Breast epithelium (tissue), 3 donors: ENCODE measurements around the gene PGM5.

Experiments
- CTCF ChIP-seq, 3 donors: fragments of 450-650 bp; IDR thresholded peaks; one replicate each; pipeline ENCODE4 v1.5.1; 2016 to 2017; ENCODE audit warnings: antibody characterized with exemption in 3 of 3, mild to moderate bottlenecking in 3 of 3, moderate library complexity in 3 of 3
- POLR2A ChIP-seq: fragments of 450-650 bp; IDR thresholded peaks from one replicate; pipeline ENCODE4 v1.6.1; 2016; ENCODE audit warnings: antibody characterized with exemption, mild to moderate bottlenecking, moderate library complexity

- TF ChIP-seq CTCF (IDR thresholded peaks at IDR 0.05) (no peak), POLR2A (no peak)
These were observed 131.7 kb downstream of the PGM5 start for GRCh38 chr9:68488126-68488525.
